C4-2B (cell line): ENCODE data around the gene MAGEA6.

ENCODE experiments used
- ZFX ChIP-seq: fragments of 450-650 bp; IDR thresholded peaks from 2 replicates; pipeline ENCODE4 v1.6.1; 2017
- TF ChIP-seq, protein P1 (sequence below): fragments of 450-650 bp; conservative IDR thresholded peaks from 2 replicates; pipeline ENCODE4 v1.5.1; 2017; ENCODE audit warnings: mild to moderate bottlenecking

DNA sequence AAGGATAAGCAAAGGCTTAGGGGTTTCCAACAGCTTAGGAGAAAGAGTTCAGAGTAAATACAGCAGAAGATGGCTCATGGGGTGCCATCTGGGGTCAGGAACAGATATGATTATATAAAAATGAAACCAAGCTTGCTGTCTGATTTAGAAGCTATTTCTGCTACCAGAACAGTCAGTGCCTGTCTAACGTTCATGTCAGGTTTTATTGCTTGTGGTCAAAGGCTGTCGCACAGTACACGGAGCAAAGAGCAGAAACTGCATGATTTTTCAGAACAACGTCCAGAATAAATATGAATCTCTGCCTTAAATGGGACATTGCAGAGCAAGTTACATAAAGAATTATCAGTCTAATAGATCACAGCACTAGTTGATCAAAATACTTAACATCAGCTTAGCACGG is 43.7 kb upstream of the MAGEA6 start:
- TF ChIP-seq, protein P1, sequence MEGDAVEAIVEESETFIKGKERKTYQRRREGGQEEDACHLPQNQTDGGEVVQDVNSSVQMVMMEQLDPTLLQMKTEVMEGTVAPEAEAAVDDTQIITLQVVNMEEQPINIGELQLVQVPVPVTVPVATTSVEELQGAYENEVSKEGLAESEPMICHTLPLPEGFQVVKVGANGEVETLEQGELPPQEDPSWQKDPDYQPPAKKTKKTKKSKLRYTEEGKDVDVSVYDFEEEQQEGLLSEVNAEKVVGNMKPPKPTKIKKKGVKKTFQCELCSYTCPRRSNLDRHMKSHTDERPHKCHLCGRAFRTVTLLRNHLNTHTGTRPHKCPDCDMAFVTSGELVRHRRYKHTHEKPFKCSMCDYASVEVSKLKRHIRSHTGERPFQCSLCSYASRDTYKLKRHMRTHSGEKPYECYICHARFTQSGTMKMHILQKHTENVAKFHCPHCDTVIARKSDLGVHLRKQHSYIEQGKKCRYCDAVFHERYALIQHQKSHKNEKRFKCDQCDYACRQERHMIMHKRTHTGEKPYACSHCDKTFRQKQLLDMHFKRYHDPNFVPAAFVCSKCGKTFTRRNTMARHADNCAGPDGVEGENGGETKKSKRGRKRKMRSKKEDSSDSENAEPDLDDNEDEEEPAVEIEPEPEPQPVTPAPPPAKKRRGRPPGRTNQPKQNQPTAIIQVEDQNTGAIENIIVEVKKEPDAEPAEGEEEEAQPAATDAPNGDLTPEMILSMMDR, result no peak
- TF ChIP-seq ZFX, result no peak
